Body of pancreas (tissue), 4 donors: ENCODE data around the gene ABCG1.

Source experiments
- CTCF ChIP-seq, 7 experiments: fragments of 450-650 bp in 4 of 7; fragments of 200-600 bp in 3 of 7; sonication (generic) in 3 of 7; IDR thresholded peaks; one replicate each; pipeline ENCODE4 v1.5.1; 2016 to 2019; ENCODE audit warnings: antibody characterized with exemption in 7 of 7
- POLR2A ChIP-seq, 3 donors: fragments of 450-650 bp; IDR thresholded peaks; one replicate each; pipeline ENCODE4 v1.6.1; 2016; ENCODE audit warnings: antibody characterized with exemption in 3 of 3, mild to moderate bottlenecking in 2 of 3

GRCh38 chr21:42343963-42344510, 125.1 kb downstream of the ABCG1 start:
- TF ChIP-seq CTCF (IDR thresholded peaks at IDR 0.05): no peak
- no peak for TF ChIP-seq POLR2A (IDR thresholded peaks at IDR 0.05)
